HepG2 (cell line): ENCODE data around the gene PRCP. TPM values are rescaled to one million over a fixed set of nuclear protein-coding genes. Genes with fewer than 3 reads are reported as not detected.

Source experiments
- ATAC-seq: fragments of 200-7000 bp; cut with Tn5 transposase; 3 replicates; pipeline ENCODE4 v1.9.1; 2020; ENCODE audit warnings: mild to moderate bottlenecking, moderate library complexity
- BruUV-seq: library from RNA; stranded (reverse); fragments of 400-500 nt; replicated peaks from 2 replicates; lab custom pipeline; 2021; lab: Mats Ljungman, UMichigan
- CTCF ChIA-PET: fragments of 300-600 bp; formaldehyde crosslinking; extraction: SDS; loops from one replicate; lab custom pipeline; 2021; ENCODE audit warnings: low total read pairs, inconsistent platforms, low intra/inter-chr PET ratio; lab: Yijun Ruan, JAX
- POLR2A ChIA-PET: fragments of 350-600 bp; sonication (Branson Sonifier 250); formaldehyde crosslinking; loops from one replicate; lab custom pipeline; 2020; ENCODE audit warnings: antibody characterized with exemption, inconsistent platforms; lab: Yijun Ruan, JAX
- DNase-seq: peaks from one replicate; pipeline ENCODE4 v3.0.0-alpha.2; 2015; ENCODE audit warnings: low spot score
- FAIRE-seq: peaks from 3 replicates; lab custom pipeline; 2011; peaks lifted over from hg19 to GRCh38; lab: Jason Lieb, UNC
- H2AFZ ChIP-seq: one replicate; pipeline ENCODE4 v1.6.1; 2011; ENCODE audit warnings: low read length, inconsistent platforms
- H3K27ac ChIP-seq: fragments of 300-600 bp; 3 replicates; pipeline ENCODE4 v1.8.0; 2011; ENCODE audit warnings: mixed run types, mild to moderate bottlenecking, mixed read lengths, low read length, inconsistent platforms; ENCODE audit not compliant: insufficient read depth; ENCODE audit errors: extremely low read length
- H3K27me3 ChIP-seq, 2 experiments: fragments of 200-600 bp in 1 of 2; 2 replicates in 1 of 2; 3 replicates in 1 of 2; pipeline versions ENCODE4 v1.6.0 to v1.8.0; 2011; ENCODE audit warnings: low read length in 2 of 2, mild to moderate bottlenecking in 2 of 2, moderate library complexity in 2 of 2, inconsistent platforms in 1 of 2; ENCODE audit not compliant: insufficient read depth in 2 of 2, control insufficient read depth in 1 of 2
- H3K36me3 ChIP-seq, 2 experiments: fragments of 200-600 bp in 1 of 2; replicated peaks in 1 of 2; 2 replicates in 1 of 2; 3 replicates in 1 of 2; pipeline versions ENCODE4 v1.5.1 to v1.8.0; 2011; ENCODE audit warnings: low read length in 2 of 2, inconsistent platforms in 1 of 2; ENCODE audit not compliant: insufficient read depth in 2 of 2, control insufficient read depth in 1 of 2
- H3K4me1 ChIP-seq: 2 replicates; pipeline ENCODE4 v1.5.1; 2012; ENCODE audit warnings: low read length, inconsistent platforms; ENCODE audit not compliant: insufficient read depth
- H3K4me2 ChIP-seq: 2 replicates; pipeline ENCODE4 v1.6.0; 2011; ENCODE audit warnings: low read depth, low read length, inconsistent platforms
- H3K4me3 ChIP-seq, 3 experiments: fragments of 200-600 bp in 1 of 3; sonication (generic), shearing (Covaris generic) in 1 of 3; replicated peaks in 1 of 3; 2 replicates each; pipeline ENCODE4 v1.5.1; 2011 to 2016; ENCODE audit warnings: low read length in 3 of 3, inconsistent platforms in 2 of 3, low read depth in 2 of 3, mild to moderate bottlenecking in 2 of 3, control low read depth in 1 of 3, mixed read lengths in 1 of 3; ENCODE audit not compliant: insufficient read depth in 1 of 3
- H3K79me2 ChIP-seq: one replicate; pipeline ENCODE4 v1.6.1; 2011; ENCODE audit warnings: low read length, inconsistent platforms; ENCODE audit not compliant: insufficient read depth
- H3K9ac ChIP-seq: 2 replicates; pipeline ENCODE4 v1.6.0; 2011; ENCODE audit warnings: mild to moderate bottlenecking, low read depth, low read length, inconsistent platforms; ENCODE audit not compliant: insufficient read depth
- H3K9me3 ChIP-seq: 2 replicates; pipeline ENCODE4 v1.5.1; 2012; ENCODE audit warnings: mild to moderate bottlenecking, low read length
- H4K20me1 ChIP-seq: 2 replicates; pipeline ENCODE4 v1.6.0; 2011; ENCODE audit warnings: inconsistent platforms, mild to moderate bottlenecking, low read length, moderate library complexity; ENCODE audit not compliant: insufficient read depth
- ARID2 ChIP-seq: sonication (generic); formaldehyde crosslinking; IDR thresholded peaks from 2 replicates; pipeline ENCODE4 v1.8.1; 2022; ENCODE audit warnings: mild to moderate bottlenecking, missing genetic modification reagents, borderline replicate concordance
- CBX5 ChIP-seq: sonication (generic); formaldehyde crosslinking; IDR thresholded peaks from 2 replicates; pipeline ENCODE4 v1.4.0; 2020; ENCODE audit warnings: missing genetic modification reagents, borderline replicate concordance
- KDM1A ChIP-seq: IDR thresholded peaks from 2 replicates; pipeline ENCODE4 v1.6.1; 2016; ENCODE audit warnings: missing compliant biosample characterization
- KDM5A ChIP-seq: fragments of 200-600 bp; sonication (generic); IDR thresholded peaks from 2 replicates; pipeline ENCODE4 v1.7.0; 2018; ENCODE audit warnings: antibody characterized with exemption, mild to moderate bottlenecking, low read length, borderline replicate concordance
- MIER3 ChIP-seq: IDR thresholded peaks from 2 replicates; pipeline ENCODE4 v1.6.1; 2016; ENCODE audit warnings: missing compliant biosample characterization, borderline replicate concordance
- MYC ChIP-seq: sonication (generic); formaldehyde crosslinking; IDR thresholded peaks from 2 replicates; pipeline ENCODE4 v1.9.0; 2021; ENCODE audit warnings: missing genetic modification reagents, borderline replicate concordance
- POLR2AphosphoS2 ChIP-seq: IDR thresholded peaks from 2 replicates; pipeline ENCODE4 v1.6.1; 2011; ENCODE audit warnings: low read depth, low read length, improper control_type of control experiment
- RARA ChIP-seq: IDR thresholded peaks from 2 replicates; pipeline ENCODE4 v1.6.1; 2016; ENCODE audit warnings: missing genetic modification reagents, missing compliant biosample characterization
- SMC3 ChIP-seq: IDR thresholded peaks from 2 replicates; pipeline ENCODE4 v1.6.1; 2011; ENCODE audit warnings: low read length, improper control_type of control experiment
- ZBTB8A ChIP-seq: sonication (generic); formaldehyde crosslinking; IDR thresholded peaks from 2 replicates; pipeline ENCODE4 v1.4.0; 2020; ENCODE audit warnings: mild to moderate bottlenecking, low read depth, missing genetic modification reagents, borderline replicate concordance
- ZNF329 ChIP-seq: sonication (generic); formaldehyde crosslinking; IDR thresholded peaks from 2 replicates; pipeline ENCODE4 v1.9.0; 2021; ENCODE audit warnings: low read depth, mild to moderate bottlenecking, missing genetic modification reagents
- ZNF501 ChIP-seq: sonication (generic); formaldehyde crosslinking; IDR thresholded peaks from 2 replicates; pipeline ENCODE4 v1.5.1; 2020; ENCODE audit warnings: mild to moderate bottlenecking, moderate library complexity, missing genetic modification reagents
- ZNF672 ChIP-seq: sonication (generic); formaldehyde crosslinking; IDR thresholded peaks from 2 replicates; pipeline ENCODE4 v1.8.1; 2022; ENCODE audit warnings: missing genetic modification reagents
- WGBS: methylation state at CpG from one replicate; pipeline ENCODE4 v1.1.6; 2017; ENCODE audit warnings: low lambda C conversion rate; 5-methylcytosine and 5-hydroxymethylcytosine counted together
- in situ Hi-C: cut with HindIII; loops from 2 replicates; pipeline ENCODE4 v1.10.0; 2017; ENCODE audit warnings: low pct_unique_long_range_greater_than_20kb; ENCODE audit not compliant: extremely low pct_ligation_motif_present
- intact Hi-C: fragments of 100-400 bp; cut with micrococcal nuclease; formaldehyde crosslinking; loops from one replicate; pipeline ENCODE4 v1.10.0; 2022; ENCODE audit not compliant: unreplicated experiment
- polyA plus RNA-seq, 8 experiments: library from polyadenylated mRNA; depleted of rRNA in 3 of 8; stranded (reverse) in 7 of 8; unstranded in 1 of 8; fragments of >200 nt; fragmentation: Illumina TruSeq in 4 of 8; extraction: Trizol in 4 of 8; gene quantifications; 2 replicates each; pipeline versions ENCODE4 v1.2.1 to v1.2.3, GENCODE V29; 2011 to 2016; ENCODE audit warnings: low read depth in 4 of 8, missing spikeins in 1 of 8, mixed read lengths in 1 of 8; ENCODE audit not compliant: insufficient read depth in 1 of 8
- total RNA-seq, 5 experiments: library from RNA; depleted of rRNA; stranded (reverse); fragments of >200 nt; fragmentation: Illumina TruSeq; extraction: Trizol; gene quantifications; 2 replicates each; pipeline ENCODE4 v1.2.3, GENCODE V29; 2016; ENCODE audit warnings: low read depth in 1 of 5
- TF ChIP-seq, protein P1 (sequence below): sonication (generic); formaldehyde crosslinking; IDR thresholded peaks from 2 replicates; pipeline ENCODE4 v1.8.0; 2022; ENCODE audit warnings: missing genetic modification reagents, mild to moderate bottlenecking, borderline replicate concordance
- TF ChIP-seq, protein P2 (sequence below): sonication (generic); formaldehyde crosslinking; IDR thresholded peaks from 2 replicates; pipeline ENCODE4 v1.9.0; 2022; ENCODE audit warnings: low read depth, missing genetic modification reagents
- TF ChIP-seq, protein P3 (sequence below): sonication (generic); formaldehyde crosslinking; IDR thresholded peaks from 2 replicates; pipeline ENCODE4 v1.8.1; 2022; ENCODE audit warnings: low read depth, mild to moderate bottlenecking, missing genetic modification reagents

The PRCP gene
- total and polyA plus RNA-seq, 2 of the 13 experiments (the other 11 are each of a cell fraction or from before 2014, with no cell fraction given) = 84.2 to 105 TPM

DNA sequence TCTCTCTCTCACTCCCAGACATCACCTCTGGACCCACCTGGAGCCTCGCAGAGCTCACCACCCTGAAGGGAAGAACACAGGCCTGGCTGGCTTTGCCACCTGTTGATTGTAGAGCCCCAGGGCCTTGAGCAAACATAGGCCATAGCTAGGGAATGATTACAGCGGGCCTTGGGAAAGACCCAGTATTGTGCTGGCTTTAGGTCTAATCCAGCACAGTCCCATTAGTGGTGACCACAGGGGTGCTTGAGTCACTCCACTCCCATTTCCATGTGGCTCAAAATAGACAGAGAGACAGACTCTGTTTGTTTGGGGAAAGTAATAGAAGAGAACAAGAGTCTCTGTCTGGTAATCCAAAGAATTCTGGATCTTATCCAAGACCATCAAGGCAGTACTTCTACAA, 123.9 kb downstream of the PRCP start (continued):
- TF ChIP-seq, protein P1, sequence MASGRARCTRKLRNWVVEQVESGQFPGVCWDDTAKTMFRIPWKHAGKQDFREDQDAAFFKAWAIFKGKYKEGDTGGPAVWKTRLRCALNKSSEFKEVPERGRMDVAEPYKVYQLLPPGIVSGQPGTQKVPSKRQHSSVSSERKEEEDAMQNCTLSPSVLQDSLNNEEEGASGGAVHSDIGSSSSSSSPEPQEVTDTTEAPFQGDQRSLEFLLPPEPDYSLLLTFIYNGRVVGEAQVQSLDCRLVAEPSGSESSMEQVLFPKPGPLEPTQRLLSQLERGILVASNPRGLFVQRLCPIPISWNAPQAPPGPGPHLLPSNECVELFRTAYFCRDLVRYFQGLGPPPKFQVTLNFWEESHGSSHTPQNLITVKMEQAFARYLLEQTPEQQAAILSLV (CRISPR knock-in tag) = no peak
- TF ChIP-seq RARA (CRISPR knock-in tag) (no peak), ZNF672 (no peak), POLR2AphosphoS2 (no peak), ZBTB8A (no peak), ARID2 (no peak), CBX5 (CRISPR knock-in tag) (no peak)
- TF ChIP-seq, protein P2, sequence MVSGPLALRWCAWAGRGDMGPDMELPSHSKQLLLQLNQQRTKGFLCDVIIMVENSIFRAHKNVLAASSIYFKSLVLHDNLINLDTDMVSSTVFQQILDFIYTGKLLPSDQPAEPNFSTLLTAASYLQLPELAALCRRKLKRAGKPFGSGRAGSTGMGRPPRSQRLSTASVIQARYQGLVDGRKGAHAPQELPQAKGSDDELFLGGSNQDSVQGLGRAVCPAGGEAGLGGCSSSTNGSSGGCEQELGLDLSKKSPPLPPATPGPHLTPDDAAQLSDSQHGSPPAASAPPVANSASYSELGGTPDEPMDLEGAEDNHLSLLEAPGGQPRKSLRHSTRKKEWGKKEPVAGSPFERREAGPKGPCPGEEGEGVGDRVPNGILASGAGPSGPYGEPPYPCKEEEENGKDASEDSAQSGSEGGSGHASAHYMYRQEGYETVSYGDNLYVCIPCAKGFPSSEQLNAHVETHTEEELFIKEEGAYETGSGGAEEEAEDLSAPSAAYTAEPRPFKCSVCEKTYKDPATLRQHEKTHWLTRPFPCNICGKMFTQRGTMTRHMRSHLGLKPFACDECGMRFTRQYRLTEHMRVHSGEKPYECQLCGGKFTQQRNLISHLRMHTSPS (CRISPR knock-in tag) = no peak

DNA sequence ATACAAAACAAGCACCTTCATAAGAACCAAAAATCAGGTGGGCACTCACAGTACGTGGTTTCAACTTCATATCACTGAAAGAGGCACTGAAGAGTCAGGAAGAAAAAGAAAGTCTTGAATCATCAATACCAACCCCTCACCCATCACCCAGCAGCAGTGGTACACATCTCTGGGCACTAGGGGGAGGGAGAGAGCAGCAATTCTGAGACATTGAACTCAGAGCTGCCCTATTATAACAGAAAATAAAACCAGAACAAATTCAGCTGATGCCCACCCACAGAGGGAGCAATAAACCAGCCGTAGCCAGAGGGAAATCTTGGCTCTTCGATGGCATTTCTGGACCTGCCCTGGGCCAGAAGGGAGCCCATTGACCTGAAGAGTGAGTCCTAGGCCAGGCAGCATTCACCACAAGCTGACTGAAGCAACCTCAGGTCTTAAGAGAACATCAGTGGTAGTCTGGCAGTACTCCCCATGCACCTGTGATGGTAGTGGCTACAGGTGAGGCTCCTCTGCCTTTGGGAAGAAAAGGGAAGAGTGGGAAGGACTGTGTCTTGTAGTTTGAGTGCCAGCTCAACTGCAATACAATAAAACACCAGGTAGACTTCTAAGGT, 124.4 kb downstream of the PRCP start:
- intact Hi-C loops = loop anchor here (1.0 to 5.0 kb wide), 2 partner anchors 36 to 88 kb away; no protein-coding TSS in a partner anchor
- TF ChIP-seq ZNF501 (CRISPR knock-in tag) (peak; percentile 48; the same call in 1 of the 2 replicates), ZNF329 (no peak), KDM1A (no peak), MIER3 (CRISPR knock-in tag) (0 out of 2 replicates have a peak, but pooled peaks have one; percentile 17), SMC3 (peak; percentile 82), MYC (CRISPR knock-in tag) (no peak), KDM5A (no peak)
- TF ChIP-seq, protein P3, sequence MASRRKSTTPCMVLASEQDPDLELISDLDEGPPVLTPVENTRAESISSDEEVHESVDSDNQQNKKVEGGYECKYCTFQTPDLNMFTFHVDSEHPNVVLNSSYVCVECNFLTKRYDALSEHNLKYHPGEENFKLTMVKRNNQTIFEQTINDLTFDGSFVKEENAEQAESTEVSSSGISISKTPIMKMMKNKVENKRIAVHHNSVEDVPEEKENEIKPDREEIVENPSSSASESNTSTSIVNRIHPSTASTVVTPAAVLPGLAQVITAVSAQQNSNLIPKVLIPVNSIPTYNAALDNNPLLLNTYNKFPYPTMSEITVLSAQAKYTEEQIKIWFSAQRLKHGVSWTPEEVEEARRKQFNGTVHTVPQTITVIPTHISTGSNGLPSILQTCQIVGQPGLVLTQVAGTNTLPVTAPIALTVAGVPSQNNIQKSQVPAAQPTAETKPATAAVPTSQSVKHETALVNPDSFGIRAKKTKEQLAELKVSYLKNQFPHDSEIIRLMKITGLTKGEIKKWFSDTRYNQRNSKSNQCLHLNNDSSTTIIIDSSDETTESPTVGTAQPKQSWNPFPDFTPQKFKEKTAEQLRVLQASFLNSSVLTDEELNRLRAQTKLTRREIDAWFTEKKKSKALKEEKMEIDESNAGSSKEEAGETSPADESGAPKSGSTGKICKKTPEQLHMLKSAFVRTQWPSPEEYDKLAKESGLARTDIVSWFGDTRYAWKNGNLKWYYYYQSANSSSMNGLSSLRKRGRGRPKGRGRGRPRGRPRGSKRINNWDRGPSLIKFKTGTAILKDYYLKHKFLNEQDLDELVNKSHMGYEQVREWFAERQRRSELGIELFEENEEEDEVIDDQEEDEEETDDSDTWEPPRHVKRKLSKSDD (CRISPR knock-in tag) = no peak

More for the DNA sequence above, 124.4 kb downstream of the PRCP start:
- Histone ChIP-seq H3K4me2 (peak overlapping the region; percentile 40), H2AFZ (no peak overlapping the region), H3K27me3 (no peaks in the 10 kb centered on the region), H3K27ac (no peak overlapping the region), H4K20me1 (no peaks in the 10 kb centered on the region), H3K4me1 (peaks cover 9% of the 10 kb centered on the region), H3K9me3 (no peaks in the 10 kb centered on the region), H3K9ac (no peak overlapping the region), H3K79me2 (no peaks in the 10 kb centered on the region), H3K36me3 (no peaks in the 10 kb centered on the region), H3K4me3 (no peak overlapping the region)
- CTCF ChIA-PET = interaction anchor here (1.4 to 2.3 kb wide), 2 partner anchors 43 to 88 kb away, joined by 4 to 21 read pairs; no protein-coding TSS in a partner anchor
- 10% methylated on average over 3 of the region's 3 CpGs for WGBS
- in situ Hi-C loops = loop anchor here (10.0 kb wide), 1 partner anchor 89 kb away; no protein-coding TSS in a partner anchor
- POLR2A ChIA-PET = no interaction called here
- FAIRE-seq (peak; percentile 73), DNase-seq (peak; percentile 42), ATAC-seq (peak; percentile 100)
- no TSS peak for BruUV-seq
